Karpas-422 (cell line): ENCODE results near the gene CCDC12. TPM values are rescaled to one million over a fixed set of nuclear protein-coding genes. Genes with fewer than 3 reads are reported as not detected.

Source experiments
- DNase-seq: peaks from one replicate; pipeline ENCODE4 v3.0.0-alpha.2; 2015
- H2AFZ ChIP-seq: fragments of 200-600 bp; sonication (generic); 2 replicates; pipeline ENCODE4 v1.6.1; 2014; ENCODE audit warnings: antibody characterized with exemption, low read length, mixed read lengths
- H3K27ac ChIP-seq: fragments of 200-600 bp; sonication (generic); 2 replicates; pipeline ENCODE4 v1.5.1; 2014; ENCODE audit warnings: mild to moderate bottlenecking, low read length, moderate library complexity
- H3K27me3 ChIP-seq: fragments of 200-600 bp; sonication (generic); 2 replicates; pipeline ENCODE4 v1.6.1; 2014; ENCODE audit warnings: low read length, mixed read lengths
- H3K36me3 ChIP-seq: fragments of 200-600 bp; sonication (generic); 2 replicates; pipeline ENCODE4 v1.6.1; 2014; ENCODE audit warnings: low read length, mixed read lengths; ENCODE audit not compliant: insufficient read depth
- H3K4me1 ChIP-seq: fragments of 200-600 bp; sonication (generic); 2 replicates; pipeline ENCODE4 v1.6.1; 2014; ENCODE audit warnings: mild to moderate bottlenecking, low read length, mixed read lengths
- H3K4me2 ChIP-seq: fragments of 200-600 bp; sonication (generic); 2 replicates; pipeline ENCODE4 v1.6.1; 2014; ENCODE audit warnings: low read length, low read depth, mild to moderate bottlenecking; ENCODE audit not compliant: poor library complexity, severe bottlenecking
- H3K4me3 ChIP-seq: fragments of 200-600 bp; sonication (generic); 2 replicates; pipeline ENCODE4 v1.5.1; 2014; ENCODE audit warnings: mild to moderate bottlenecking, antibody characterized with exemption, low read length, mixed read lengths
- H3K79me2 ChIP-seq: fragments of 200-600 bp; sonication (generic); 2 replicates; pipeline ENCODE4 v1.6.1; 2014; ENCODE audit warnings: mild to moderate bottlenecking, low read length, mixed read lengths
- H3K9ac ChIP-seq: fragments of 200-600 bp; sonication (generic); 2 replicates; pipeline ENCODE4 v1.6.0; 2014; ENCODE audit warnings: low read length
- H3K9me2 ChIP-seq: fragments of 200-600 bp; sonication (generic), shearing (Covaris generic); replicated peaks from 2 replicates; pipeline ENCODE4 v1.6.0; 2014; ENCODE audit warnings: mild to moderate bottlenecking, low read length, moderate library complexity; ENCODE audit not compliant: insufficient read depth
- H3K9me3 ChIP-seq: fragments of 300-700, 200-600 bp; sonication (generic); 2 replicates; pipeline ENCODE4 v1.6.1; 2014; ENCODE audit warnings: low read length, mixed read lengths
- H4K20me1 ChIP-seq: fragments of 200-600 bp; sonication (generic); 2 replicates; pipeline ENCODE4 v1.6.1; 2014; ENCODE audit warnings: mild to moderate bottlenecking, antibody characterized with exemption, low read length, low read depth; ENCODE audit not compliant: insufficient read depth
- total RNA-seq: library from RNA; depleted of rRNA; stranded (reverse); fragments of >200 nt; shearing (Covaris generic); gene quantifications from 2 replicates; pipeline ENCODE4 v1.2.3, GENCODE V29; 2014; ENCODE audit warnings: low replicate concordance

Gene CCDC12
- total RNA-seq, 1 experiment from 2014 or later: 40.2 TPM

DNA sequence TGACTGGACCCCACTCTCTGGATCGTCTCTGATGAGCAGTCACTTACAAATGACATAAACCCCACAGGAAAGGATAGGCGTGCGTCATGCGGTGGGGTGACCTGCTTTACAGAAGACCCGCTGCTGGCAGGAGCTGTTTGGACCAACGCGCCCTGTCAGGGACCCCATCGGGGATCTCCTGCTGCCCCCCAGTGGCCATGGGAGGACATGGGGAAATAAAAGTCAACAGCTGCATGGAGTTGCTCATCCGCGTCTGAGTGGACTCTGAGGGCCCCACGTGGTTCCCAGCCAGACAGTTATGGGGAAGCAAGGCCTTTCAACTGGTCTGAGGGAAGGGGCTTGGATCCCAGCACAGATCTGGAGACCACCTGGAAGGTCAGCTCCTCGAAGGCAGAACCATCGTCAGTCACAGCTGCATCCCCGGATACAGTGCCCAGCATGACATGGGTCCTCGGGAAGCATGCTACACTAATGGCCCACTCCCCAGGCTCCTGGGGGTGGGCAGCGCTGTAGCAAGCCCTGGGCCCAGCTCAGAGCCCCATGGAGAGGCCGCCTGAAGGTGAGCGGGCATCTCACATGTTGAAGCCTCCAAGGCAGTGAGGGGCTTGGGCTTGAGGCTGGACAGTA lies 66.9 kb downstream of the CCDC12 start:
- Histone ChIP-seq H3K27ac (no peak overlapping the region), H3K9me3 (no peaks in the 10 kb centered on the region), H3K9ac (peak overlapping the region; percentile 53), H3K27me3 (no peaks in the 10 kb centered on the region), H3K36me3 (no peaks in the 10 kb centered on the region), H4K20me1 (no peaks in the 10 kb centered on the region), H3K4me3 (no peak overlapping the region), H3K79me2 (no peaks in the 10 kb centered on the region), H3K4me2 (peak overlapping the region; percentile 44), H3K4me1 (peaks cover 20% of the 10 kb centered on the region), H3K9me2 (no peaks in the 10 kb centered on the region), H2AFZ (no peak overlapping the region)
- peak; percentile 93 for DNase-seq

DNA sequence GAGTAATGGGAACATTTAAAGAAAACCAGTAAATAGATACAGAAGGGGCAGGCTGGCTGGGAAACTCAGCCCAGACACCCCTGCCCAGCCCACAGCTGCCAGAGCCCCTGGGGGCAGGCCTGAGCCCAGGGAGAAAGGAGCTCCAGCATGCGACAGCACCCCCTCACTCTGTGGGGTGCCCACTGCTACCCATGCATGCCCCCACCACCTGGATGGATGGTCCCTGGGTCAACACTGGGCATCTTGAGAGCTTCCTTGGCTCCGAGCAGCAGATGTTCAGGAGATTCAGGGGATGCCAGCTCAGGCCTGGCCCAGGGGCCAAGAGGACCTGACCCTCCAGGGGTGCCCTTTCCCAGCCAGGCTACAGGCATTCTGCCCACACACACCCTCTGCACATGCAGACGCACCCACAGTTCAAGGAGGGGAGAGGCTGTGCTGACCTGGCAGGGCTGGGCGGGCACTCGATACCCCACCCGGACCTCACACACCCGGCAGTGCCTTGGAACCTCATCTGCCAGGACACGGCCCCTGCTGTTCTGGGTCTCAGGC lies 67.5 kb downstream of the CCDC12 start:
- H3K4me3 ChIP-seq: no peak overlapping the region

DNA sequence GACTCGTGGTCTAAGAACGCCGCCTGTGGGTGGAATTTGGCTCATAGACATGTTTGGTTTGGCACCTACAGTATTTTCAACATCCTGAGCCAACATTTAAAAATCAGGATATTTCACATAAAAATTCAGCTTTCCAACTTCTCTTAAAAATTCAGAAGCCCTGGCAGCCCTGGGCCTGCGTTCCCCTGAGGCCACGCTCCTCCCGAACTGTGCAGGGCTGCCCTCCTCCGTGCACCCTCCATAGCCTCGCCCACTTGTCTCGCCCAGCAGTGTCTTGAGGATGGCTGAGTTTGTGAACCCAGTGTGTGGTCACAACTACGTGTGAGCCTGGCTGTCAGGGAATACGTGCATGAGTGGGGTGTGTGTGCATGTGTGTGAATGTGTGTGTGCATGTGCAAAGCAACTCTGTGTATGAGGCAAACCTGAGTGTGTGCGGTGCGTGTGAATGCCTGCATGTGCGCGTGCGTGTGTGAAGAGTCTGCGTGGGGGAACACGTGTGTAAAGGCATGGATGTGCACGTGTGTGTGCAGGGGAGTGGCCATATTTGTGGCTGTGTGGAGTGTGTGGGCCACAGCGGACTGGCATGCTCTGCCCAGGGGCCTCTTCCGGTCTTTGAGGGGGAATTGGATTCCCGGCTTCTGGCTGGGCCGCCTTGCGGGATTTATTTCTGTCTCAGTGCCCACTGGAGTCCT lies 68.1 kb downstream of the CCDC12 start:
- Histone ChIP-seq H2AFZ (no peak overlapping the region), H3K79me2 (no peaks in the 10 kb centered on the region), H3K27me3 (no peaks in the 10 kb centered on the region), H3K36me3 (no peaks in the 10 kb centered on the region), H3K4me1 (peaks cover 20% of the 10 kb centered on the region), H3K9me2 (no peaks in the 10 kb centered on the region), H4K20me1 (no peaks in the 10 kb centered on the region), H3K4me2 (no peak overlapping the region), H3K4me3 (no peak overlapping the region), H3K9ac (no peak overlapping the region), H3K27ac (no peak overlapping the region), H3K9me3 (no peaks in the 10 kb centered on the region)
- peak; percentile 52 for DNase-seq

More for the DNA sequence above, 67.5 kb downstream of the CCDC12 start:
- H3K79me2 ChIP-seq: no peaks in the 10 kb centered on the region
- peaks cover 20% of the 10 kb centered on the region for H3K4me1 ChIP-seq
- no peaks in the 10 kb centered on the region for H3K9me3 ChIP-seq
- no peak overlapping the region for H3K4me2 ChIP-seq
- H3K36me3 ChIP-seq: no peaks in the 10 kb centered on the region
- H3K9me2 ChIP-seq: no peaks in the 10 kb centered on the region
- H4K20me1 ChIP-seq: no peaks in the 10 kb centered on the region
- no peak overlapping the region for H3K27ac ChIP-seq
- no peak overlapping the region for H2AFZ ChIP-seq
- H3K9ac ChIP-seq: peak overlapping the region; percentile 10; the same call in 1 of the 2 replicates
- no peak for DNase-seq
- no peaks in the 10 kb centered on the region for H3K27me3 ChIP-seq

DNA sequence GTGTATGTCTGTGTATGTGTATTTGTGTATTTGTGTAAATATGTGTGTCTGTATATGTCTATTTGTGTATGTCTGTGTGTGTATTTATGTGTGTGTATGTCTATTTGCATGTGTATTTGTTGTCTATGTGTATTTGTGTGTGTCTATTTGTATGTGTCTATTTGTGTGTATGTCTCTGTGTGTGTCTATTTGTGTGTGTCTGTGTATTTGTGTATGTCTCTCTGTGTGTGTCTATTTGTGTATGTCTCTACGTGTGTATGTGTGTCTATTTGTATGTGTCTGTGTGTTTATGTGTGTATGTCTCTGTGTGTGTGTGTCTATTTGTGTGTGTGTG lies 68.6 kb downstream of the CCDC12 start:
- Histone ChIP-seq H3K36me3 (no peaks in the 10 kb centered on the region), H3K79me2 (no peaks in the 10 kb centered on the region)

DNA sequence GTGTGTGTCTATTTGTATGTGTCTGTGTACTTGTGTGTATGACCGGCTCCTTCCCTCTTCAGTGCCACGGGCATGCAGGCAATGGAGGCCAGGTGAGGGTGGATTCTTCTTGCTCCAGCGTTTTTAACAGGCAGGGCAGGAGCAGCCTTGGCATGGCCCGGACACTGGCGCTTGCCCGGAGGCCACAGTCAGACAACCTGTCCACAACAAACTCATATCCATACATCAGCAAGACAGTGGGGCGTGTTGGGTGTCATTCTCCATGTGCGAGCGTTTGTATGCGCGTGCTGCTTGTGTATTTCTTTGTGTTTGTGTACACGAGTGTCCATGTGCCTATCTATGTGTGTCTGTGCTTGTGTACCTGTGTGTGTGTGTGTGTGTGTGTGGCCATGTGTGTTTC lies 69.3 kb downstream of the CCDC12 start:
- Histone ChIP-seq H3K36me3 (no peaks in the 10 kb centered on the region), H4K20me1 (no peaks in the 10 kb centered on the region), H3K4me1 (peaks cover 20% of the 10 kb centered on the region), H3K27me3 (no peaks in the 10 kb centered on the region), H3K9me2 (no peaks in the 10 kb centered on the region), H3K4me2 (no peak overlapping the region), H3K79me2 (no peaks in the 10 kb centered on the region), H3K9ac (no peak overlapping the region), H3K4me3 (no peak overlapping the region), H3K9me3 (no peaks in the 10 kb centered on the region), H3K27ac (no peak overlapping the region), H2AFZ (no peak overlapping the region)
- DNase-seq: no peak

More for the DNA sequence above, 68.6 kb downstream of the CCDC12 start:
- Histone ChIP-seq H3K27ac (no peak overlapping the region), H3K4me2 (no peak overlapping the region), H2AFZ (no peak overlapping the region), H4K20me1 (no peaks in the 10 kb centered on the region), H3K9ac (no peak overlapping the region), H3K27me3 (no peaks in the 10 kb centered on the region), H3K4me3 (no peak overlapping the region), H3K9me2 (no peaks in the 10 kb centered on the region), H3K9me3 (no peaks in the 10 kb centered on the region), H3K4me1 (peaks cover 20% of the 10 kb centered on the region)
- DNase-seq: no peak

DNA sequence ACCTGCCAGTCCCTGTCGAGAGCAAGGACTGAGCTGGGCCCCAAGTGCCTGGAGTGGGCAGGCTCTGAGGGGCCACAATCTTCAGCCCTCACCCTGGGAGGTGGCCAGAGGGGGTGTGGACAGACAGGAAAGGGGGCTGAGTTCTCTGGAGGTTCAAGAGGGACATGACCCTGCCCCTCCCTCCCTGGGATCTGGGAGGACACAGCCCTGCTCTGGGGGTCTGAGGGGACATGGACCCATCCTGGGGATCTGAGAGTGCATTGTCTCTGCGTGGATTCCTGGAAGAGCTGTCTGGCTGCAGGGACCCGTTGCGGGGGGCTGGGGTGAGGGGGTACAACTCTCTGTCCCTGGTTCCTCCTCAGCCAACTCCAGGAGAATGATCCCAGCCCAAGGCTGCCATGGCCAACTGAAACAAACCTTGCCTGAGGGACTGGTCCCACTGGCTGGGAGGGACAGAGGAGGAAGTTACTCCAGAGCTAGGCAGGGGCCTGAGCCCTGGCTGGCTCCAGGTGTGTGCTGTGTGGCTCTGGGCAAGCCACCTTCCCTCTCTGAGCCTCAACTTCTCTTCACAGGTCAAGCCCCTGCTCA lies 70.0 kb downstream of the CCDC12 start:
- Histone ChIP-seq H3K79me2 (no peaks in the 10 kb centered on the region), H3K9ac (no peak overlapping the region), H3K4me2 (no peak overlapping the region), H3K36me3 (no peaks in the 10 kb centered on the region), H3K9me2 (no peaks in the 10 kb centered on the region), H3K27me3 (no peaks in the 10 kb centered on the region), H3K27ac (no peak overlapping the region), H2AFZ (no peak overlapping the region), H4K20me1 (no peaks in the 10 kb centered on the region), H3K4me1 (peaks cover 20% of the 10 kb centered on the region), H3K9me3 (no peaks in the 10 kb centered on the region), H3K4me3 (no peak overlapping the region)
- DNase-seq: no peak

DNA sequence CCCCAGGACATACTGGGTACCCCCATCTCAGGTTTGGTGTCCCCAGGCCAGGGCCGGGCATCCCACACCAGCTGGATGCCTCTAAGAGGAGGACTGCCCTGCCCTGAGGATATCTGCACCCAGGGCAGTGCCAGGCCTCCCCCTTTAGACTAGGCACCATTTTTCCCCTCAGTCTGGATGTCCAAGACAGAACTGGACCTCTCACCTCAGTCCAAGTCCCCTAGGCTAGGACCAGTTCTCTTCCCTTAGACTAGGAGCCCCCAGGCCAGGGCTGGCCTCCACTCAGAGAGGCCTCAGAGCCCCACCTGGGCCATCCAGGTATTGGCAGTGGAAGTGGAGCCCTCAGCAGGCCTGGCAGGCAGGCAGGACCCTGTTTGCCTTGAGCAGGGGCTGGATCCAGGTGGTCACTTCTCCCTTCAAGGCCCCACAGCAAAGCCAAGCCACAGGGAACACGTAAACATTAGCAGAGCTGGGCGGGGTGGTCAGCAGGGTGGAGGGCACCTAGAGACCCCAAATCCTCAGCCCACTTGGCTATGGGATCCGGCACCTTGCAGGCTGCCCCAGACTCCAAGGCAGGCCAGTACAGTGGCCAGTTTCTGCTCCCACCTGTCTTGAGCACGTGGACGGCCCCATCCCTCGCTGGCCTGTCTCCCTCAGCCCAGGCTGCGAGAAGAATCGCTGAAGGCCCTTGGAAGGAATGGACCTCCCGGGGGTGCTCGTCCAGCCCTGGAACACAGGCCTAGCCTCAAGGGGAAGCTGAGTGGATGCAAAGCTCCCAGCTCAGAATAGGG lies 70.7 kb downstream of the CCDC12 start:
- H3K36me3 ChIP-seq: no peaks in the 10 kb centered on the region
- H3K27ac ChIP-seq: no peak overlapping the region
- H3K4me2 ChIP-seq: no peak overlapping the region
- no peak overlapping the region for H3K9ac ChIP-seq
- no peak for DNase-seq
- no peaks in the 10 kb centered on the region for H4K20me1 ChIP-seq
- H2AFZ ChIP-seq: no peak overlapping the region
- no peak overlapping the region for H3K4me3 ChIP-seq
- H3K79me2 ChIP-seq: no peaks in the 10 kb centered on the region
- H3K4me1 ChIP-seq: peaks cover 20% of the 10 kb centered on the region
- H3K9me2 ChIP-seq: no peaks in the 10 kb centered on the region
- no peaks in the 10 kb centered on the region for H3K9me3 ChIP-seq
- H3K27me3 ChIP-seq: no peaks in the 10 kb centered on the region

DNA sequence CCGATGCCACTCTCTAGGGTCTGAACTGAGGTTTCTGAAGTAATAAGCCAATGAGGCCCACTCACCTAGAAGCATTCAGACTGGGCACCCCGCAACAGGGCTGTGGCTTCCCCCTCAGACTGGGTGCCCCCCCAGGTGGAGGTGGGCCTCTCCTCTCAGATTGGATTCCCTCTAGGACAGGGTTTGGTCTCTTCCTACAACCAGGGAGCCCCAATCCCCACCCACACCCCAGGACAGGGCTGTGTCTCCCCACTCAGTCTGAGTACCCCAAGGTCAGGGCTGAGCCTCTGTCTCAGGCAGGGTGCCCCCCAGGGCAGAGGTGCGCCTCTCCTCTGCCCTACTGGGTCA lies 71.4 kb downstream of the CCDC12 start:
- H3K27me3 ChIP-seq: no peaks in the 10 kb centered on the region
- H2AFZ ChIP-seq: no peak overlapping the region
- no peak overlapping the region for H3K4me2 ChIP-seq
- no peaks in the 10 kb centered on the region for H3K36me3 ChIP-seq
- DNase-seq: no peak
- H3K9me2 ChIP-seq: no peaks in the 10 kb centered on the region
- peaks cover 13% of the 10 kb centered on the region for H3K4me1 ChIP-seq
- H4K20me1 ChIP-seq: no peaks in the 10 kb centered on the region
- H3K9ac ChIP-seq: no peak overlapping the region
- H3K79me2 ChIP-seq: no peaks in the 10 kb centered on the region
- no peak overlapping the region for H3K27ac ChIP-seq
- H3K4me3 ChIP-seq: no peak overlapping the region
- no peaks in the 10 kb centered on the region for H3K9me3 ChIP-seq
